ENCODE results near the gene PAQR5.

- no peak for TF ChIP-seq CTCF (IDR thresholded peaks at IDR 0.05)
- no peak for TF ChIP-seq POLR2A (IDR thresholded peaks at IDR 0.05)
These were observed 146.0 kb downstream of the PAQR5 start for GRCh38 chr15:69444686-69445085.

Measured in testis (tissue), 2 donors.